Panc1 (cell line): ENCODE measurements around the gene TMEM108. TPM values are rescaled to one million over a fixed set of nuclear protein-coding genes. Genes with fewer than 3 reads are reported as not detected.

Source experiments
- ATAC-seq: fragments of 200-7000 bp; cut with Tn5 transposase; 2 replicates; pipeline ENCODE4 v1.9.1; 2020; ENCODE audit warnings: mild to moderate bottlenecking, moderate library complexity
- BruUV-seq: library from RNA; stranded (reverse); fragments of 400-500 nt; replicated peaks from 2 replicates; lab custom pipeline; 2021; lab: Mats Ljungman, UMichigan
- CTCF ChIA-PET: fragments of 300-600 bp; sonication (Branson Sonifier 250); formaldehyde crosslinking; loops from one replicate; lab custom pipeline; 2022; ENCODE audit warnings: antibody characterized with exemption; lab: Charles Lee
- POLR2A ChIA-PET: fragments of 300-600 bp; sonication (Branson Sonifier 250); formaldehyde crosslinking; loops from one replicate; lab custom pipeline; 2022; ENCODE audit warnings: antibody characterized with exemption; lab: Charles Lee
- DNase-seq: peaks from one replicate; pipeline ENCODE4 v3.0.0-alpha.2; 2010; ENCODE audit warnings: low read depth, low spot score
- H3K27ac ChIP-seq: 2 replicates; pipeline ENCODE4 v1.5.1; 2011; ENCODE audit warnings: mild to moderate bottlenecking, low read length, inconsistent platforms
- H3K27me3 ChIP-seq: fragments of 200-500 bp; sonication (Bioruptor generic); 2 replicates; pipeline ENCODE4 v1.6.0; 2014; ENCODE audit warnings: low read length, inconsistent platforms; ENCODE audit not compliant: control insufficient read depth, insufficient read depth
- H3K36me3 ChIP-seq: fragments of 200-500 bp; sonication (Bioruptor generic); 2 replicates; pipeline ENCODE4 v1.5.1; 2014; ENCODE audit warnings: inconsistent platforms, mild to moderate bottlenecking, low read length, moderate library complexity; ENCODE audit not compliant: control insufficient read depth, insufficient read depth
- H3K4me1 ChIP-seq: 2 replicates; pipeline ENCODE4 v1.5.1; 2011; ENCODE audit warnings: inconsistent platforms, mild to moderate bottlenecking, low read length, moderate library complexity; ENCODE audit not compliant: control insufficient read depth, insufficient read depth
- H3K4me3 ChIP-seq, 2 experiments: 2 replicates each; pipeline ENCODE4 v1.5.1; 2011 to 2012; ENCODE audit warnings: low read depth in 2 of 2, low read length in 2 of 2, mild to moderate bottlenecking in 2 of 2, inconsistent platforms in 1 of 2, moderate library complexity in 1 of 2
- H3K9me3 ChIP-seq: fragments of 200-500 bp; sonication (Bioruptor generic); 2 replicates; pipeline ENCODE4 v1.5.1; 2014; ENCODE audit warnings: low read depth, mild to moderate bottlenecking, inconsistent platforms, low read length, moderate library complexity; ENCODE audit not compliant: control insufficient read depth, insufficient read depth
- CTCF ChIP-seq: fragments of 450-650 bp; IDR thresholded peaks from 2 replicates; pipeline ENCODE4 v1.5.1; 2017; ENCODE audit warnings: mild to moderate bottlenecking
- POLR2AphosphoS5 ChIP-seq: IDR thresholded peaks from 2 replicates; pipeline ENCODE4 v1.6.1; 2012; ENCODE audit warnings: mild to moderate bottlenecking, low read depth, low read length, moderate library complexity
- REST ChIP-seq, 2 experiments: IDR thresholded peaks; 2 replicates each; pipeline ENCODE4 v1.6.1; 2011 to 2012; ENCODE audit warnings: low read depth in 2 of 2, control low read depth in 1 of 2, low read length in 1 of 2, mild to moderate bottlenecking in 1 of 2, moderate library complexity in 1 of 2; ENCODE audit not compliant: insufficient read depth in 1 of 2
- SIN3A ChIP-seq: IDR thresholded peaks from 2 replicates; pipeline ENCODE4 v1.6.1; 2012; ENCODE audit warnings: low read depth, mild to moderate bottlenecking, low read length, moderate library complexity, borderline replicate concordance; ENCODE audit not compliant: insufficient read depth
- TCF7L2 ChIP-seq: IDR thresholded peaks from 2 replicates; pipeline ENCODE4 v1.6.1; 2011; ENCODE audit warnings: mild to moderate bottlenecking, low read depth, low read length, inconsistent platforms
- in situ Hi-C: cut with HindIII; loops from 2 replicates; pipeline ENCODE4 v1.10.0; 2016; ENCODE audit warnings: low sequenced_read_pairs, low pct_unique_long_range_greater_than_20kb
- intact Hi-C: fragments of 100-400 bp; cut with micrococcal nuclease; formaldehyde crosslinking; loops from one replicate; pipeline ENCODE4 v1.10.0; 2022; ENCODE audit not compliant: unreplicated experiment
- total RNA-seq: library from RNA; stranded (reverse); gene quantifications from one replicate; pipeline ENCODE4 v1.2.1, GENCODE V29; 2021; ENCODE audit not compliant: unreplicated experiment

TMEM108 gene
- total RNA-seq, 1 experiment from 2014 or later, result 0.41 TPM

GRCh38 chr3:133329626-133330025, 291.4 kb downstream of the TMEM108 start:
- CTCF ChIA-PET, result no interaction called here
- Histone ChIP-seq H3K27me3 (no peaks in the 10 kb centered on the region), H3K36me3 (no peaks in the 10 kb centered on the region), H3K9me3 (no peaks in the 10 kb centered on the region), H3K4me3 (no peak overlapping the region), H3K4me1 (no peaks in the 10 kb centered on the region), H3K27ac (no peak overlapping the region)
- no TSS peak for BruUV-seq
- intact Hi-C loops, result no loop called here
- DNase-seq, result no peak
- in situ Hi-C loops, result no loop called here
- POLR2A ChIA-PET, result no interaction called here
- no peak for ATAC-seq
- TF ChIP-seq TCF7L2 (no peak), POLR2AphosphoS5 (no peak)

- H3K4me1 ChIP-seq, result no peaks in the 10 kb centered on the region
- H3K36me3 ChIP-seq, result no peaks in the 10 kb centered on the region
- ChIA-PET POLR2A (no interaction called here), CTCF (no interaction called here)
- intact Hi-C loops (no loop called here), in situ Hi-C loops (no loop called here)
- H3K27me3 ChIP-seq, result no peaks in the 10 kb centered on the region
- TF ChIP-seq POLR2AphosphoS5 (no peak), SIN3A (no peak), CTCF (no peak), REST (IDR thresholded peaks at IDR 0.05; ENCODE audit: insufficient read depth in 1 of 2, low read depth in 2 of 2, low read length in 1 of 2) (no peak), TCF7L2 (no peak)
- no peak for DNase-seq
- no TSS peak for BruUV-seq
- no peak for ATAC-seq
- no peak overlapping the region for H3K27ac ChIP-seq
- H3K9me3 ChIP-seq, result no peaks in the 10 kb centered on the region
- H3K4me3 ChIP-seq, result no peak overlapping the region
Observed at GRCh38 chr3:133330065-133330464, 291.9 kb downstream of the TMEM108 start.

GRCh38 chr3:133330522-133330921, 292.3 kb downstream of the TMEM108 start:
- no peaks in the 10 kb centered on the region for H3K9me3 ChIP-seq
- no TSS peak for BruUV-seq
- in situ Hi-C loops, result no loop called here
- H3K4me3 ChIP-seq, result no peak overlapping the region
- CTCF ChIA-PET, result no interaction called here
- DNase-seq, result no peak
- POLR2A ChIA-PET, result no interaction called here
- intact Hi-C loops, result no loop called here
- H3K36me3 ChIP-seq, result no peaks in the 10 kb centered on the region
- no peak overlapping the region for H3K27ac ChIP-seq
- TF ChIP-seq POLR2AphosphoS5 (no peak), SIN3A (no peak), REST (IDR thresholded peaks at IDR 0.05; ENCODE audit: insufficient read depth in 1 of 2, low read depth in 2 of 2, low read length in 1 of 2) (no peak), TCF7L2 (no peak), CTCF (no peak)
- ATAC-seq, result no peak
- no peaks in the 10 kb centered on the region for H3K4me1 ChIP-seq
- no peaks in the 10 kb centered on the region; the same call in 1 of the 2 replicates for H3K27me3 ChIP-seq
